Astrocyte of the spinal cord (primary cell): ENCODE measurements around the gene THSD7B.

ENCODE experiments used
- DNase-seq: peaks from one replicate; pipeline ENCODE4 v3.0.0; 2011; ENCODE audit warnings: low read depth, low spot score
- H3K4me3 ChIP-seq: 2 replicates; pipeline ENCODE4 v1.5.1; 2011; ENCODE audit warnings: low read depth, mild to moderate bottlenecking, low read length, moderate library complexity
- CTCF ChIP-seq: IDR thresholded peaks from 2 replicates; pipeline ENCODE4 v1.5.1; 2012; ENCODE audit warnings: low read depth, mild to moderate bottlenecking, low read length, inconsistent platforms
- in situ Hi-C: cut with HindIII; loops from 2 replicates; pipeline ENCODE4 v1.10.0; 2017; ENCODE audit warnings: low sequenced_read_pairs

Gene THSD7B

DNA sequence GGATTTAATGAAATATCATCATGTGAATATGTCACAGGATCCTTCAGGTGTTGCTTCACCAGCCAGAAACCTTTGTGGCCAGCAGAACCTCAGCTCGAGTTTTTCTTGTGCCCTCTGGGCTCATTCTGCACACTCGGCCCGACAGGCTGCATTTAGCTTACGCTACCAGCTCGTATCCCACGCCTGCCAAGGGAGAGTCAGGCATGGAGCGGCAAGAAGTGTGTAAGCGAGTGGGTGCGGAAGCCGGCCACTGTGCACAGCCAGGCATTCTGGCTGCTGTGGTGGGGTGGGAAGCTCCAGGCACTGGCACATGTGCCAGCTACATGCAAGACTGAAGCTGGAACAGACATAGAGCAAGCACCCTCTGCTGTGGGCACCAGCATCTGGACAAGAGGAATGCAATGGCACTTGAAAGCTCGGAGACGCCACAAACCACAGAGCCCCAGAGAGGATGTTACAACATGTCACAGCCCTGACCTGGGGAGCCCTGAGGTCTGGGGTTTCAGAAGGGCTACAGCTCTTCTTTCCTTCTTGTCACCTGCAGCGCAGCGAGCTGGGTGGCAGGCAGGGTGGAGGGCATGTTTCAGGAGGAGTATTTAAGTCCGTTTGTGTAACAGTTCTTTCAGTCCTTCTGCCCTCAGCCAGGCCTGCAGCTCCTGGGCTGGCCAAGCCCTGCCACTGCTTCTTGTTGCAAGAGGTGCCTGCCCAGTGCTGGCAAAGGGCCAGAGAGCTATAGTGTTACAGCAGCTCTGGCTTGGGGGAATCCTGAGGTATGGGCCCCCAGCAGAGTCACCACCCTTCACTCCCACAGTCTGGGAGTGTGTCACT, 941.7 kb downstream of the THSD7B start:
- DNase-seq, result no peak
- TF ChIP-seq CTCF, result no peak
- in situ Hi-C loops, result no loop called here
- no peak overlapping the region for H3K4me3 ChIP-seq

- no peak for TF ChIP-seq CTCF
- DNase-seq, result no peak
- in situ Hi-C loops, result no loop called here
- H3K4me3 ChIP-seq, result no peak overlapping the region
Measured at GRCh38 chr2:137708311-137708710, 943.0 kb downstream of the THSD7B start.

DNA sequence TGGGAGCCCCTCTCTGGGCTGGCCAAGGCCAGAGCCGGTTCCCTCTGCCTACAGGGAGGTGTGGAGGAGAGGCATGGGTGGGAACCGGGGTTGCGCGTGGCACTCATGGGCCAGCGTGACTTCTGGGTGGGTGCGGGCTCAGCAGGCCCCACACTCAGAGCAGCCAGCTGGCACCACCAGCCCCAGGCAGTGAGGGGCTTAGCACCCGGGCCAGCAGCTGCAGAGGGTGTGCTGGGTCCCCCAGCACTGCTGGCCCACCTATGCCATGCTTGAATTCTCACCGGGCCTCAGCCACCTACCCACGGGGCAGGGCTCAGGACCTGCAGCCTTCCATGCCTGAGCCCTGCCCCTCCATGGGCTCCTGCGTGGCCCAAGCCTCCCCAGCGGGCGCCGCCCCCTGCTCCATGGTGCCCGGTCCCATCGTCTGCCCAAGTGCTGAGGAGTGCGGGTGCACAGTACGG, 950.4 kb downstream of the THSD7B start:
- in situ Hi-C loops, result no loop called here
- H3K4me3 ChIP-seq, result no peak overlapping the region
- no peak for TF ChIP-seq CTCF
- DNase-seq, result no peak

DNA sequence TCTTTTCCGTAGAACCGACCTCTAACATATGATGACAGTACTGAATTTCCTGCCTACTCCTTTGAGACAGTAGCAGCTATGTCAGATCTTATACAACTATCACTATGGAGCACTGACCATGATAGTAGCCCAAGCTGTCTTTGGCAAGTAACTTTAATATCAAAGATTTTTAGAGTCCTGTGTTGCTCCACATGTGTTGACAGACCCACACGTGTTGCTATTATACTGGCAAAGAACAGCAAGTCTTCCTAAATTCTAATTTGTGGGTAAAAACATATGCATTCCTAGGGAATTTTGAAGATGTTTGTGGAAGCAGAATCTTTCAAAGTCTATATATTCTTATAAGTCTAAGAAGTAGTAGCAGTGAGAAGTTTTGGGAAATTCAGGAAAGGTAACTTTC, 953.4 kb downstream of the THSD7B start:
- H3K4me3 ChIP-seq, result no peak overlapping the region
- no peak for DNase-seq
- in situ Hi-C loops, result no loop called here
- no peak for TF ChIP-seq CTCF

GRCh38 chr2:137721733-137722132, 956.4 kb downstream of the THSD7B start:
- H3K4me3 ChIP-seq, result no peak overlapping the region
- no peak for TF ChIP-seq CTCF
- in situ Hi-C loops, result no loop called here
- no peak for DNase-seq

GRCh38 chr2:137724912-137725311, 959.6 kb downstream of the THSD7B start:
- in situ Hi-C loops, result no loop called here
- no peak for TF ChIP-seq CTCF
- no peak overlapping the region for H3K4me3 ChIP-seq
- no peak for DNase-seq
